Lung (tissue), 12 donors: ENCODE data around the gene IVD. TPM values are rescaled to one million over a fixed set of nuclear protein-coding genes. Genes with fewer than 3 reads are reported as not detected.

Experiments
- ATAC-seq: fragments of 200-7000 bp; cut with Tn5 transposase; one replicate; pipeline ENCODE4 v1.9.1; 2020; ENCODE audit warnings: moderate number of reproducible peaks; ENCODE audit not compliant: insufficient read depth, low FRiP score
- DNase-seq, 3 donors: peaks; one replicate each; pipeline ENCODE4 v3.0.0-alpha.2; 2013 to 2017
- H3K27ac ChIP-seq, 2 donors: one replicate each; pipeline ENCODE4 v1.5.1; 2013; ENCODE audit warnings: mild to moderate bottlenecking in 2 of 2, moderate library complexity in 2 of 2, control low read depth in 1 of 2, inconsistent platforms in 1 of 2, low read depth in 1 of 2, low read length in 1 of 2
- H3K27me3 ChIP-seq, 3 donors: one replicate each; pipeline ENCODE4 v1.5.1; 2013; ENCODE audit warnings: low read length in 2 of 3; ENCODE audit not compliant: control insufficient read depth in 3 of 3, insufficient read depth in 3 of 3
- H3K36me3 ChIP-seq, 4 donors: one replicate each; pipeline ENCODE4 v1.5.1; 2013; ENCODE audit warnings: low read length in 4 of 4, mild to moderate bottlenecking in 1 of 4, moderate library complexity in 1 of 4; ENCODE audit not compliant: control insufficient read depth in 4 of 4, insufficient read depth in 4 of 4
- H3K4me1 ChIP-seq, 5 donors: one replicate each; pipeline ENCODE4 v1.5.1; 2013; ENCODE audit warnings: low read length in 5 of 5, mild to moderate bottlenecking in 2 of 5, moderate library complexity in 1 of 5; ENCODE audit not compliant: control insufficient read depth in 5 of 5, insufficient read depth in 5 of 5
- H3K4me3 ChIP-seq: one replicate; pipeline ENCODE4 v1.5.1; 2013; ENCODE audit warnings: mild to moderate bottlenecking, control low read depth, moderate library complexity
- H3K9ac ChIP-seq, 2 donors: one replicate each; pipeline ENCODE4 v1.5.1; 2013; ENCODE audit warnings: low read length in 2 of 2, control low read depth in 1 of 2; ENCODE audit not compliant: insufficient read depth in 1 of 2
- H3K9me3 ChIP-seq, 4 donors: one replicate each; pipeline ENCODE4 v1.5.1; 2013; ENCODE audit warnings: low read length in 3 of 4, mild to moderate bottlenecking in 1 of 4, moderate library complexity in 1 of 4; ENCODE audit not compliant: control insufficient read depth in 4 of 4, insufficient read depth in 3 of 4
- WGBS, 2 donors: extraction: QIAGEN DNeasy Blood & Tissue Kit; methylation state at CpG; one replicate each; pipeline ENCODE4 v1.1.7; 2013; 5-methylcytosine and 5-hydroxymethylcytosine counted together
- polyA plus RNA-seq, 2 donors: library from polyadenylated mRNA; stranded (reverse); fragments of 200-250 nt; gene quantifications; one replicate each; pipeline ENCODE4 v1.2.1, GENCODE V29; 2013
- total RNA-seq, 2 donors: library from RNA; depleted of rRNA in 1 of 2; stranded (reverse); fragments of >200 nt in 1 of 2; gene quantifications; one replicate each; pipeline ENCODE4 v1.2.1, GENCODE V29; 2014 to 2021
- TF ChIP-seq, protein P1 (sequence below): IDR thresholded peaks from 2 replicates; pipeline ENCODE4 v1.5.1; 2012; ENCODE audit warnings: mild to moderate bottlenecking; ENCODE audit errors: control extremely low read depth, extremely low read depth
- donor health status: control.
- donor health status: control.
- donor health status: Bipolar disorder and iron deficiency.
- donor health status: healthy.
- donor health status: DM: yes; HTN: yes; CAD: no.

Gene IVD
- total and polyA plus RNA-seq, 4 donors: 41.4 to 87.8 (median 49.3) TPM

DNA sequence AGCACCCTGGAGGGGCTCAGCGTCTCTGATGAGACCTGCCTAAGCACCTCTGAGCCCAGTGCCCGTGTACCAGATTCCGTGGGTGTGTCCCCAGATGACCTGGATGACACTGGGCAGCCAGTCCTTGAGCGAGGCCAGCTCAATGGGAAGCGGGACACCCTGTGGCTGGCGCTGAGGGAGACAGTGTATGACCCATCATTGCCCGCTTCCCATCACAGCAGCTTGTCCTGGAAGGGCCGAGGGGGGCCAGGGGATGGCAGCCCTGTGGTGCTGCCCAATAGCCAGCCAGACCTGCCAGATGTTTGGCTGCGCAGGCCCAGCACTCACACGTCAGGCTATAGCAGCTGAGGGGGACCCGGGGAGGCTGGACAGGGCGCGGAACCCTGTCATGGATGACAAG, 35.6 kb upstream of the IVD start:
- no peak for ATAC-seq
- DNase-seq: no peak
- WGBS, 2 donors: 94 to 96% methylated on average over 13 of the region's 13 CpGs

DNA sequence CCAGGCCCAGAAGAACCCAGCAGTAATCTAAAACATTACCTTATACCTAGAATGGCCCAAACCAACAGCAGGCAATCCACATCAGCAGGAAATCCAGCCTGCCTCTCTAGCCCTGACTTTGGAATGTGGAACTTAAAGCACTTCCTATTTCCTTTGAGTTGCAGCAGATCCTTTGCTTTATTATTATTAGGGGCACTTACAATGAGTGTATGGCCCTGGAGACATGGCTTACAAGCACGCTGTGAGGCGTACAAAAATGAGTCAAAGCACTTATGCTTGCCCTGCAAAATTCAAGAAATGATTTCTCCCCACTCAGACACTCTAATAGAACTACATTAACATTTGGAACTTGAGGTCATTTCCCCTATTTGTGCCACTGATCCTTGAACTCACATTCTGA, 32.6 kb upstream of the IVD start:
- ATAC-seq (peak; percentile 28), DNase-seq (peak in 1 of 3 donors; percentile 39)
- WGBS, 2 donors: 43 to 63% methylated on average over 2 of the region's 2 CpGs
- Histone ChIP-seq H3K9ac (no peak overlapping the region), H3K4me1 (peaks cover 0 to 6% (median 0%) of the 10 kb centered on the region in 5 donors), H3K27me3 (peaks cover 0 to 2% (median 0%) of the 10 kb centered on the region in 3 donors), H3K4me3 (no peak overlapping the region), H3K36me3 (no peaks in the 10 kb centered on the region), H3K9me3 (no peaks in the 10 kb centered on the region), H3K27ac (no peak overlapping the region)
- TF ChIP-seq, protein P1, sequence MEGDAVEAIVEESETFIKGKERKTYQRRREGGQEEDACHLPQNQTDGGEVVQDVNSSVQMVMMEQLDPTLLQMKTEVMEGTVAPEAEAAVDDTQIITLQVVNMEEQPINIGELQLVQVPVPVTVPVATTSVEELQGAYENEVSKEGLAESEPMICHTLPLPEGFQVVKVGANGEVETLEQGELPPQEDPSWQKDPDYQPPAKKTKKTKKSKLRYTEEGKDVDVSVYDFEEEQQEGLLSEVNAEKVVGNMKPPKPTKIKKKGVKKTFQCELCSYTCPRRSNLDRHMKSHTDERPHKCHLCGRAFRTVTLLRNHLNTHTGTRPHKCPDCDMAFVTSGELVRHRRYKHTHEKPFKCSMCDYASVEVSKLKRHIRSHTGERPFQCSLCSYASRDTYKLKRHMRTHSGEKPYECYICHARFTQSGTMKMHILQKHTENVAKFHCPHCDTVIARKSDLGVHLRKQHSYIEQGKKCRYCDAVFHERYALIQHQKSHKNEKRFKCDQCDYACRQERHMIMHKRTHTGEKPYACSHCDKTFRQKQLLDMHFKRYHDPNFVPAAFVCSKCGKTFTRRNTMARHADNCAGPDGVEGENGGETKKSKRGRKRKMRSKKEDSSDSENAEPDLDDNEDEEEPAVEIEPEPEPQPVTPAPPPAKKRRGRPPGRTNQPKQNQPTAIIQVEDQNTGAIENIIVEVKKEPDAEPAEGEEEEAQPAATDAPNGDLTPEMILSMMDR: no peak

More for the DNA sequence above, 35.6 kb upstream of the IVD start:
- H3K36me3 ChIP-seq: no peaks in the 10 kb centered on the region
- H3K4me3 ChIP-seq: no peak overlapping the region
- H3K4me1 ChIP-seq: peaks cover 0 to 13% (median 0%) of the 10 kb centered on the region in 5 donors
- no peak overlapping the region for H3K27ac ChIP-seq
- TF ChIP-seq, protein P1: no peak
- H3K27me3 ChIP-seq: no peaks in the 10 kb centered on the region
- no peak overlapping the region for H3K9ac ChIP-seq
- H3K9me3 ChIP-seq: no peaks in the 10 kb centered on the region

DNA sequence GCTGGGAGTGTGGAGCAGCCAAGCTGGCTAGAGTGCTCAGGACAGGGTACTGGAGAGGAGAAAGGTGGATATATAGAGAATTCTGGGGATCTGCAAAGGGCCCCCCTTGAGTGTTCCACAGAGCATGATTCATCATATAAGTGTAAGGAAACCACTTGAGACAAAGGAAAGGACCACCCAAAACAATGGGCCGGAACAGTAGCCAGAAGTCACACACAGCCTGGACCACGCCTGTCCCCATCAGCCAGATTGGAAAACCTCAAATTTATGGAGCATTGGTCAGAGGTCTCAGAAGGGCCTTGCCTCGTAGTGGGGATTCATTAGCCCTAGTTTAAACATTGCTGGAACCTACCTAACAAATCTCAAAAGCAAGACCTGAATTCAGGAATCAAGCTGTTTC, 28.0 kb upstream of the IVD start:
- TF ChIP-seq, protein P1: no peak
- H3K9ac ChIP-seq: no peak overlapping the region
- H3K4me1 ChIP-seq: peaks cover 0 to 2% (median 0%) of the 10 kb centered on the region in 5 donors
- ATAC-seq: no peak
- H3K27ac ChIP-seq: no peak overlapping the region
- no peak for DNase-seq
- no peaks in the 10 kb centered on the region for H3K9me3 ChIP-seq
- WGBS, 2 donors: 76 to 86% methylated on average over 3 of the region's 3 CpGs
- no peak overlapping the region for H3K4me3 ChIP-seq
- H3K36me3 ChIP-seq: no peaks in the 10 kb centered on the region
- H3K27me3 ChIP-seq: peaks cover 0 to 2% (median 0%) of the 10 kb centered on the region in 3 donors

DNA sequence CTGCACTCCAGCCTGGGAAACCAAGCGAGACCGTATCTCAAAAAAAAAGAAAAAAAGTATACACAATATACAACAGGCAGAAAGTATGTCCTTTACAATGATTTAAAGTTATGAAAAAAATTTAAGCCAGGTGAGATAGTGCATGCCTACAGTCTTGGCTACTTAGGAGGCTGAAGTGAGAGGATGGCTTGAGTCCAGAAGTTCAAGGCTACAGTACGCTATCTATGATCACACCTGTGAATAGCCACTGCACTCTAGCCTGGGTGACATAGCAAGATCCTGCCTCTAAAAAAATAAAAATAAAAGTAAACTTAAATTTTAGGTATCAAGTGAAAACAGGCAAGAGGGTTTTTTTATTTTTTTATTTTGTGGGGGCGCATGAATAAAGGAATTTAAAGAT, 26.2 kb upstream of the IVD start:
- TF ChIP-seq, protein P1: no peak
- H3K4me3 ChIP-seq: no peak overlapping the region
- 83 to 87% methylated on average over 4 of the region's 4 CpGs for WGBS, 2 donors
- H3K27me3 ChIP-seq: peaks cover 0 to 2% (median 0%) of the 10 kb centered on the region in 3 donors
- peak overlapping the region in 1 of 2 donors; percentile 72 for H3K27ac ChIP-seq
- no peak overlapping the region for H3K9ac ChIP-seq
- H3K4me1 ChIP-seq: peaks cover 0 to 8% (median 4%) of the 10 kb centered on the region in 5 donors
- ATAC-seq (no peak), DNase-seq (no peak)
- no peaks in the 10 kb centered on the region for H3K9me3 ChIP-seq
- no peaks in the 10 kb centered on the region for H3K36me3 ChIP-seq
